Activated CD4-positive, alpha-beta memory T cell treated with anti-CD3 and anti-CD28 coated beads for 36 hours (primary cell): Measurements from ENCODE around the gene TSPAN19. TPM values are rescaled to one million over a fixed set of nuclear protein-coding genes. Genes with fewer than 3 reads are reported as not detected.

Experiments
- CTCF ChIA-PET: fragments of 350-600 bp; sonication (Branson Sonifier 250); formaldehyde crosslinking; loops from one replicate; lab custom pipeline; 2021; ENCODE audit warnings: antibody characterized with exemption, inconsistent platforms; lab: Charles Lee
- POLR2A ChIA-PET: fragments of 350-600 bp; sonication (Branson Sonifier 250); formaldehyde crosslinking; loops from one replicate; lab custom pipeline; 2021; ENCODE audit warnings: antibody characterized with exemption; lab: Charles Lee
- DNase-seq: peaks from one replicate; pipeline ENCODE4 v3.0.0-alpha.2; 2020
- H3K27ac Mint-ChIP-seq: one replicate; pipeline ENCODE4 v1.8.0; 2021; ENCODE audit warnings: mixed read lengths
- H3K27me3 Mint-ChIP-seq: one replicate; pipeline ENCODE4 v1.8.0; 2021; ENCODE audit warnings: mixed read lengths
- H3K36me3 Mint-ChIP-seq: one replicate; pipeline ENCODE4 v1.8.0; 2021; ENCODE audit warnings: mixed read lengths
- H3K4me1 Mint-ChIP-seq: one replicate; pipeline ENCODE4 v1.8.0; 2021; ENCODE audit warnings: low read depth, mixed read lengths
- H3K4me3 Mint-ChIP-seq: one replicate; pipeline ENCODE4 v1.8.0; 2021; ENCODE audit warnings: mild to moderate bottlenecking, mixed read lengths
- H3K9me3 Mint-ChIP-seq: one replicate; pipeline ENCODE4 v1.8.0; 2021; ENCODE audit warnings: mixed read lengths
- intact Hi-C: fragments of 100-400 bp; cut with micrococcal nuclease; formaldehyde crosslinking; loops from one replicate; pipeline ENCODE4 v1.15.1; 2023
- total RNA-seq, 2 experiments: library from RNA; stranded (reverse); gene quantifications; one replicate each; pipeline ENCODE4 v1.2.3, GENCODE V29; 2021

The TSPAN19 gene
- total RNA-seq, 2 experiments from 2014 or later = not detected

DNA sequence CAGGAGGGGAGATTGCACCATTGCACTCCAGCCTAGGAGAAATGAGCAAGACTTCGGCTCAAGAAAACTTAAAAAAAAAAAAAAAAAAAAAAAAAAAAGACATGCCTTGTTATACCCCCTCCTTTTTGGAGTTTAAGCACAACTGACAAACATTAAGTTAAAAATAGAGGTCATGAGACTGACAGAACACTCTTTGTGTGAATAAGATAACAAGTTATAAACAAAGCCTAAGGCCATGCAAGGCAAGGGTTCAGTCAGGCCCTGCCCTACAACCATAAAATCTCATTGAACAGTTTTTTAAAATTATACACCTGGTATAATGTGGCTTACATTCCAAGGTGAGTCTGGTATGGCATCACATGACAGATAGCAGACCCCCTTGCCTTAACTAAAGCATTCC lies 39.3 kb downstream of the TSPAN19 start:
- ChIA-PET POLR2A (no interaction called here), CTCF (no interaction called here)
- no peaks in the 10 kb centered on the region for H3K9me3 Mint-ChIP-seq
- no peak overlapping the region for H3K4me3 Mint-ChIP-seq
- H3K4me1 Mint-ChIP-seq = peaks cover 2% of the 10 kb centered on the region
- H3K27ac Mint-ChIP-seq = no peak overlapping the region
- DNase-seq = no peak
- no peaks in the 10 kb centered on the region for H3K27me3 Mint-ChIP-seq
- intact Hi-C loops = no loop called here
- no peaks in the 10 kb centered on the region for H3K36me3 Mint-ChIP-seq

DNA sequence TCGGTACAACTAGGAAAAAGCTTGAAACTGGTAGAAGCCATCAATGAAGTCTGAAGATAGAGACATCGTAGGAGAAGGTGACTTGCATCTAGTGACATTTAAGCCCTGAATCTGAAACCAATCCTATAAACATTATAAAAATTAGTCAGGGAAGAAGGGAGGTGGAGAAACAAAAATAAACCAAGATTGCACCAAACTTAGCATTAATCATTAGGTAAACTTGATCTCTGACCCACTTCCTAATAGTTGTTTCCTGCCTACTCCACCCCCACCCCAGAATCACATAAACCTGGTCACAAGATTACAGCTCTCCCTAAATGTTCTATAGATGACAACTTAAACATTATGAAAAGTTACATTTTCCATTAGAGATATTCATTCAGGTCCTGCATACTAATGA lies 40.4 kb downstream of the TSPAN19 start:
- Mint-ChIP-seq H3K4me3 (no peak overlapping the region), H3K36me3 (no peaks in the 10 kb centered on the region), H3K4me1 (peaks cover 2% of the 10 kb centered on the region), H3K9me3 (no peaks in the 10 kb centered on the region), H3K27ac (no peak overlapping the region), H3K27me3 (no peaks in the 10 kb centered on the region)
- intact Hi-C loops = no loop called here
- DNase-seq = no peak
- POLR2A ChIA-PET = no interaction called here
- CTCF ChIA-PET = no interaction called here

DNA sequence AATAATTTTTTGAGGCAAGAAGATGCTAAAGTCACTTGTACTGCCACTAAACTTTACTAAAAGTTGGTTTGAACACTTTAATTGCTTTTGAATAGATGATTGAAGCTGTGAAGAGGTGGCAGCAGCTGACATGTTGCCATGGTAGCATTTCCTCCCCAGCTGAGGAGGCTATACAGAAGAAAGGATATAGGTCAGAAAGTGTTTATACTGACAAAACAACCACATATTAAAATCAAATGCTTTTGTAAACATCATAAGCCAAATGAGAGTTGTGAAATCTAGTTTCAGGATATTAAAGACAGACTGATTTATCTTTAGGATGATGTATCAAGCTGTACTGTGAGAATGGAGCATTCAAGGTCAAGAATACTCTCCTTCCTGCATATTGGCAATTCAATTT lies 41.7 kb downstream of the TSPAN19 start:
- Mint-ChIP-seq H3K4me3 (no peak overlapping the region), H3K4me1 (peaks cover 2% of the 10 kb centered on the region), H3K9me3 (no peaks in the 10 kb centered on the region), H3K27me3 (no peaks in the 10 kb centered on the region), H3K36me3 (no peaks in the 10 kb centered on the region), H3K27ac (no peak overlapping the region)
- POLR2A ChIA-PET = no interaction called here
- CTCF ChIA-PET = no interaction called here
- no peak for DNase-seq
- intact Hi-C loops = no loop called here

DNA sequence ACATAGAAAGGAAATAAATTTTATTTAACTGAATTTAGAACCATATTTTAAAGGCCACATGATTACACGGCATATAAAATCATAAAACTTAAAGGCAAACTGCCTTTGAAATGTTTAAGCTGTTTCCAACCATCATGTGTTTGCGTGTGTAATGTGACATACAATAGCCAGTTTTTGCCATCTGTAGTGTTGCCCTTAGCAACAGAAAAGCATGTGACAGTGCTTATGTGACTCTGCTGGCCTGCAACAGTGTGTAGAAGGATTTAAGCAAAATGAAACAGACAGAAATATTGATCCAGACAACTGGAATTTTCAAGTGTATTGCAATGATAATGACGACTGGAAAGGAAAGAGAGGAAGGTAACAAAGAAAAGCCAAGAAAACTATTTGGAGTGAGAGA lies 49.5 kb downstream of the TSPAN19 start:
- ChIA-PET POLR2A (no interaction called here), CTCF (no interaction called here)
- Mint-ChIP-seq H3K27me3 (no peaks in the 10 kb centered on the region), H3K4me1 (no peaks in the 10 kb centered on the region), H3K9me3 (no peaks in the 10 kb centered on the region), H3K27ac (no peak overlapping the region), H3K36me3 (no peaks in the 10 kb centered on the region), H3K4me3 (no peak overlapping the region)
- intact Hi-C loops = no loop called here
- DNase-seq = no peak

- H3K4me3 Mint-ChIP-seq = no peak overlapping the region
- no peak for DNase-seq
- H3K36me3 Mint-ChIP-seq = no peaks in the 10 kb centered on the region
- H3K9me3 Mint-ChIP-seq = no peaks in the 10 kb centered on the region
- no peaks in the 10 kb centered on the region for H3K27me3 Mint-ChIP-seq
- intact Hi-C loops = no loop called here
- no peak overlapping the region for H3K27ac Mint-ChIP-seq
- H3K4me1 Mint-ChIP-seq = no peaks in the 10 kb centered on the region
- CTCF ChIA-PET = no interaction called here
- POLR2A ChIA-PET = no interaction called here
Measured at GRCh38 chr12:84986117-84986516, 50.0 kb downstream of the TSPAN19 start.

- Mint-ChIP-seq H3K9me3 (no peaks in the 10 kb centered on the region), H3K36me3 (no peaks in the 10 kb centered on the region), H3K27ac (no peak overlapping the region), H3K4me1 (no peaks in the 10 kb centered on the region), H3K4me3 (no peak overlapping the region), H3K27me3 (no peaks in the 10 kb centered on the region)
- ChIA-PET POLR2A (no interaction called here), CTCF (no interaction called here)
- intact Hi-C loops = no loop called here
- DNase-seq = no peak
Measured at GRCh38 chr12:84983289-84983688, 52.8 kb downstream of the TSPAN19 start.

GRCh38 chr12:84982888-84983287 lies 53.2 kb downstream of the TSPAN19 start:
- no peak overlapping the region for H3K4me3 Mint-ChIP-seq

GRCh38 chr12:84978921-84979320 lies 57.2 kb downstream of the TSPAN19 start:
- H3K27me3 Mint-ChIP-seq = no peaks in the 10 kb centered on the region
- no peaks in the 10 kb centered on the region for H3K9me3 Mint-ChIP-seq
- ChIA-PET POLR2A (no interaction called here), CTCF (no interaction called here)
- H3K4me1 Mint-ChIP-seq = no peaks in the 10 kb centered on the region
- intact Hi-C loops = no loop called here
- no peak overlapping the region for H3K27ac Mint-ChIP-seq
- no peak for DNase-seq
- H3K4me3 Mint-ChIP-seq = no peak overlapping the region
- no peaks in the 10 kb centered on the region for H3K36me3 Mint-ChIP-seq

More at GRCh38 chr12:84982888-84983287, 53.2 kb downstream of the TSPAN19 start:
- no peaks in the 10 kb centered on the region for H3K27me3 Mint-ChIP-seq
- POLR2A ChIA-PET = no interaction called here
- CTCF ChIA-PET = no interaction called here
- intact Hi-C loops = no loop called here
- no peaks in the 10 kb centered on the region for H3K9me3 Mint-ChIP-seq
- no peak for DNase-seq
- H3K4me1 Mint-ChIP-seq = no peaks in the 10 kb centered on the region
- no peak overlapping the region for H3K27ac Mint-ChIP-seq
- H3K36me3 Mint-ChIP-seq = no peaks in the 10 kb centered on the region

GRCh38 chr12:84976133-84976532 lies 59.9 kb downstream of the TSPAN19 start:
- no peak overlapping the region for H3K27ac Mint-ChIP-seq
- no peaks in the 10 kb centered on the region for H3K4me1 Mint-ChIP-seq
- intact Hi-C loops = no loop called here
- H3K4me3 Mint-ChIP-seq = no peak overlapping the region
- POLR2A ChIA-PET = no interaction called here
- DNase-seq = no peak
- CTCF ChIA-PET = no interaction called here
- no peaks in the 10 kb centered on the region for H3K9me3 Mint-ChIP-seq
- no peaks in the 10 kb centered on the region for H3K36me3 Mint-ChIP-seq
- H3K27me3 Mint-ChIP-seq = no peaks in the 10 kb centered on the region

DNA sequence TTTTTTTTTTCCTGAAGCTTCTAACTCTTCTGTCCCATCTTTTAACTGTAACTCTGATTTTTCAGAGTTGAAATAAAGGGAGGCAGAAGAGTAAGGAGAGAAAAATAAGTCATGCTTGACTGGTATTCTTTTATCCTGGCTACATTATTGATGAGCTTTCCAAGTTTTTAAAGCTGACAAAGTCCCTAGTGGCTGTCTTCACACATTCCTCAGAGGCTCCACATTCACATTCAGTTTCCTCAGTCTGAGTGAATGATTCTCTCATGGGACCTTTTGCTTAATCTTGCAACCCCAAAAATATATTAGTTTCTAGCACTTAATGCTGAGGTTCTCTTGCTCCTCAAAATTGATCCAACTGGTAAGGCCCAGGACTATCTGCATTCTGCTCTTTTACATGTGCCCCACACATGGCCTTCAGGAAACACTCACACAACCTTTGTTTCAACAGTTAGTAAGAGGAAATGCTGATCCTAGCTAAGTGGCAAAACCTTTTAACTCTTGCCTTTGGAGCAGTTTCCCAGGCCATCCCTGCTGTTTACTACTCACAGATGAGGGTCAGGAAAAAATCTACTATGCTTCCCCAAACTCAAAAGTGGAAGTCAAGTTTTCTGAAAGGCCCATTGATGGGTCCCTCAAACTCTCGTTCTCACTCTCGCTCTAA lies 61.8 kb downstream of the TSPAN19 start:
- Mint-ChIP-seq H3K36me3 (no peaks in the 10 kb centered on the region), H3K4me3 (no peak overlapping the region), H3K27me3 (no peaks in the 10 kb centered on the region), H3K9me3 (no peaks in the 10 kb centered on the region), H3K4me1 (no peaks in the 10 kb centered on the region), H3K27ac (no peak overlapping the region)
- intact Hi-C loops = no loop called here
- DNase-seq = no peak
- CTCF ChIA-PET = no interaction called here
- POLR2A ChIA-PET = no interaction called here

GRCh38 chr12:84973026-84973425 lies 63.1 kb downstream of the TSPAN19 start:
- H3K4me1 Mint-ChIP-seq = no peaks in the 10 kb centered on the region
- CTCF ChIA-PET = no interaction called here
- POLR2A ChIA-PET = no interaction called here
- H3K27me3 Mint-ChIP-seq = no peaks in the 10 kb centered on the region
- intact Hi-C loops = no loop called here
- no peak overlapping the region for H3K4me3 Mint-ChIP-seq
- no peak for DNase-seq
- no peak overlapping the region for H3K27ac Mint-ChIP-seq
- no peaks in the 10 kb centered on the region for H3K36me3 Mint-ChIP-seq
- H3K9me3 Mint-ChIP-seq = no peaks in the 10 kb centered on the region

DNA sequence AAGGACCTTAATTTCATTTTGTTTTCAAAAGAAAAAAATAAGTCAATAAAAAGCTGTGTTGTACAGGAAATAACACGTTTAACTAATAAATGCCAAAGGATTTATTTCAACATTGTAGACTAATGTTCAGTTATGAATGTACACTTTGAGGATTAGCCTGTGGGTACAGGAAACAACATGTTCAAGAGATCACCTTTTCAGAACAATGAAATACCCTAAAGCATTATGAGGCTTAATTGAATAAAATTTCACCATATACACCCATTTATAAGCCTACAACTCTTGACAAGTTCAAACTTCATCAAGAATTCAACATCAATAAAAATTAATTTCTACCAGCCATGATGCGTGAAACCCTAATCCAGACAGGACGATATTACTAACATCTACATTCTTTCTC lies 66.9 kb downstream of the TSPAN19 start:
- H3K9me3 Mint-ChIP-seq = no peaks in the 10 kb centered on the region
- intact Hi-C loops = no loop called here
- no peaks in the 10 kb centered on the region for H3K4me1 Mint-ChIP-seq
- H3K27ac Mint-ChIP-seq = no peak overlapping the region
- no peaks in the 10 kb centered on the region for H3K36me3 Mint-ChIP-seq
- ChIA-PET CTCF (no interaction called here), POLR2A (no interaction called here)
- DNase-seq = no peak
- no peaks in the 10 kb centered on the region for H3K27me3 Mint-ChIP-seq
- no peak overlapping the region for H3K4me3 Mint-ChIP-seq
